Measurements from ENCODE around the gene GPR146. TPM values are rescaled to one million over a fixed set of nuclear protein-coding genes. Genes with fewer than 3 reads are reported as not detected.

Gene GPR146
- total and polyA plus RNA-seq, 2 of the 8 experiments (the other 6 are each of a cell fraction or from before 2014, with no cell fraction given), result 1.8 to 2.7 TPM

DNA sequence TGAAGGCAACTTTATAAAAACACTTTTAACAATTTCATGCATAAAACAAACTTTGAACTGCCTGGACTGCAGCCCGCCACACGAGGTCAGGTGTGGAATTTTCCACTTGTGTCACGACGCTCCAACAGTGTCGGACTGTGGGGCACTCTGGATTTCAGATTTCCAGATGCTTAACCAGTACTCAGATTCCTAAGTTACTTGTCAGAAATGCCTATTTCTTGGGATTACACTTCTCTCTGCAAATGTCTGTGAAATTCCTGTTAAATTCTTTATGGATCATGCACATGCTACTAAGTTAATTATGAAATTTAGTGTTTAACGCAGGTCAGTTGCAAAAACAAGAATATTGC is 43.1 kb downstream of the GPR146 start:
- H4K91ac ChIP-seq (replicated peaks; ENCODE audit: insufficient read length, low read length), result no peak overlapping the region
- H3K9me3 ChIP-seq (ENCODE audit: insufficient read depth in 2 of 2, low read depth in 1 of 2, low read length in 1 of 2), result no peaks in the 10 kb centered on the region
- no peak for FAIRE-seq
- H4K20me1 ChIP-seq (replicated peaks in 1 of 2; ENCODE audit: control insufficient read depth in 1 of 2, insufficient read depth in 2 of 2, low read length in 2 of 2), result peaks cover 0 to 22% of the 10 kb centered on the region in 2 experiments
- peak overlapping the region in 1 of 2 experiments; percentile 56; a peak in 2 of 4 replicates for H3K4me2 ChIP-seq (ENCODE audit: insufficient read depth in 1 of 2, low read depth in 2 of 2, low read length in 2 of 2)
- H2BK15ac ChIP-seq (ENCODE audit: low read length), result no peak overlapping the region
- H3K27me3 ChIP-seq (replicated peaks in 1 of 4; ENCODE audit: control insufficient read depth in 3 of 4, extremely low read depth in 1 of 4, insufficient read depth in 3 of 4, low read length in 3 of 4), result no peaks in the 10 kb centered on the region
- no peak overlapping the region for H3K18ac ChIP-seq (ENCODE audit: extremely low read depth, low read length)
- no peak overlapping the region for H3K23ac ChIP-seq (ENCODE audit: insufficient read length)
- peaks cover 2% of the 10 kb centered on the region; the same call in 1 of the 2 replicates for H3K79me1 ChIP-seq (ENCODE audit: low read depth, low read length)
- no peak overlapping the region for H2BK12ac ChIP-seq (ENCODE audit: low read depth, low read length)
- H2BK5ac ChIP-seq (ENCODE audit: low read depth, low read length), result no peak overlapping the region
- H2AFZ ChIP-seq (ENCODE audit: low read length), result no peak overlapping the region
- no peak overlapping the region for H3K9ac ChIP-seq (replicated peaks in 1 of 4; ENCODE audit: extremely low read depth in 1 of 4, low read depth in 3 of 4, low read length in 3 of 4)
- H2BK20ac ChIP-seq (ENCODE audit: low read length), result no peak overlapping the region
- H2AK5ac ChIP-seq (ENCODE audit: low read depth, low read length), result no peak overlapping the region
- peaks cover 0 to 4% (median 0%) of the 10 kb centered on the region in 4 experiments; a peak in 2 of 8 replicates for H3K36me3 ChIP-seq (ENCODE audit: control insufficient read depth in 2 of 4, insufficient read depth in 4 of 4, low read length in 3 of 4)
- DNase-seq (ENCODE audit: low read depth in 1 of 2, low spot score in 2 of 2), result no peak
- 0 out of 4 replicates have a peak, but pooled peaks cover 0 to 2% of the 10 kb centered on the region in 2 experiments for H3K79me2 ChIP-seq (ENCODE audit: control insufficient read depth in 1 of 2, insufficient read depth in 2 of 2, low read length in 2 of 2)
- 89% methylated on average over 6 of the region's 6 CpGs; no CpG with 5 or more reads in 1 of the 2 experiments for WGBS, 2 experiments (ENCODE audit: extremely low coverage in 1 of 2, insufficient coverage in 1 of 2, insufficient read length in 1 of 2, insufficient replicate concordance in 2 of 2, low coverage in 1 of 2, low lambda C conversion rate in 2 of 2, missing lambda C conversion rate in 1 of 2)
- H3K4ac ChIP-seq (replicated peaks; ENCODE audit: insufficient read length, low read depth, low read length), result no peak overlapping the region
- H3K14ac ChIP-seq (ENCODE audit: insufficient read length), result no peak overlapping the region
- H4K8ac ChIP-seq (ENCODE audit: extremely low read depth, insufficient read depth, low read length), result no peak overlapping the region
- H2BK120ac ChIP-seq (replicated peaks; ENCODE audit: low read depth, low read length), result no peak overlapping the region
- POLR2A ChIA-PET (ENCODE audit: partially characterized antibody), result interaction anchor here (0.8 kb wide), 1 partner anchor 43 kb away, joined by 3 read pairs; no protein-coding TSS in a partner anchor
- H4K5ac ChIP-seq (ENCODE audit: insufficient read length, low read depth, low read length), result no peak overlapping the region
- no peak overlapping the region for H3K56ac ChIP-seq (replicated peaks; ENCODE audit: insufficient read length, low read depth, low read length)
- H3K27ac ChIP-seq (ENCODE audit: low read depth, low read length), result no peak overlapping the region
- no peaks in the 10 kb centered on the region for H3K23me2 ChIP-seq (ENCODE audit: low read depth, low read length)
- CTCF ChIA-PET (ENCODE audit: partially characterized antibody), result interaction anchor here (0.6 to 2.0 kb wide), 11 partner anchors 9 to 176 kb away, joined by 3 to 12 read pairs (median 4); no protein-coding TSS in a partner anchor
- H3K4me1 ChIP-seq (replicated peaks in 1 of 4; ENCODE audit: control insufficient read depth in 3 of 4, insufficient read depth in 4 of 4, low read length in 3 of 4), result peaks cover 2 to 19% (median 4%) of the 10 kb centered on the region in 4 experiments
- H3K4me3 ChIP-seq (ENCODE audit: extremely low read depth in 1 of 4, insufficient read depth in 2 of 4, low read depth in 3 of 4, low read length in 4 of 4), result peak overlapping the region in 3 of 4 experiments; percentile 18 to 51 (median 43); a peak in 3 of 8 replicates
- no peak for TF ChIP-seq YY1 (IDR thresholded peaks at IDR 0.05; ENCODE audit: low read depth, low read length)
- TF ChIP-seq, protein P1, sequence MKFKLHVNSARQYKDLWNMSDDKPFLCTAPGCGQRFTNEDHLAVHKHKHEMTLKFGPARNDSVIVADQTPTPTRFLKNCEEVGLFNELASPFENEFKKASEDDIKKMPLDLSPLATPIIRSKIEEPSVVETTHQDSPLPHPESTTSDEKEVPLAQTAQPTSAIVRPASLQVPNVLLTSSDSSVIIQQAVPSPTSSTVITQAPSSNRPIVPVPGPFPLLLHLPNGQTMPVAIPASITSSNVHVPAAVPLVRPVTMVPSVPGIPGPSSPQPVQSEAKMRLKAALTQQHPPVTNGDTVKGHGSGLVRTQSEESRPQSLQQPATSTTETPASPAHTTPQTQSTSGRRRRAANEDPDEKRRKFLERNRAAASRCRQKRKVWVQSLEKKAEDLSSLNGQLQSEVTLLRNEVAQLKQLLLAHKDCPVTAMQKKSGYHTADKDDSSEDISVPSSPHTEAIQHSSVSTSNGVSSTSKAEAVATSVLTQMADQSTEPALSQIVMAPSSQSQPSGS (IDR thresholded peaks at IDR 0.05; ENCODE audit: low read length), result no peak
- no peak for TF ChIP-seq KDM4A (IDR thresholded peaks at IDR 0.05; ENCODE audit: low read depth, low read length, severe bottlenecking)
- TF ChIP-seq CBX5 (IDR thresholded peaks at IDR 0.05; ENCODE audit: low read depth, low read length), result no peak
- no peak for TF ChIP-seq BACH1 (IDR thresholded peaks at IDR 0.05; ENCODE audit: low read length)
- TF ChIP-seq TAF1 (IDR thresholded peaks at IDR 0.05; ENCODE audit: low read depth, low read length), result no peak
- no peak for TF ChIP-seq RFX5 (IDR thresholded peaks at IDR 0.05; ENCODE audit: borderline replicate concordance, low read depth, low read length)
- TF ChIP-seq PHF8 (conservative IDR thresholded peaks at IDR 0.05; ENCODE audit: low read depth, low read length), result no peak
- TF ChIP-seq EGR1 (IDR thresholded peaks at IDR 0.05; ENCODE audit: borderline replicate concordance, low read depth, low read length), result no peak
- no peak for TF ChIP-seq SP1 (IDR thresholded peaks at IDR 0.05; ENCODE audit: low read depth, low read length)
- TF ChIP-seq CBX8 (IDR thresholded peaks at IDR 0.05; ENCODE audit: borderline replicate concordance, low read depth, low read length), result no peak
- no peak for TF ChIP-seq KDM1A (IDR thresholded peaks at IDR 0.05; ENCODE audit: borderline replicate concordance, low read length)
- no peak for TF ChIP-seq CHD1 (IDR thresholded peaks at IDR 0.05; ENCODE audit: low read depth, low read length)

Measured in H1 (cell line).